GM19397 (cell line): ENCODE results near the gene COL27A1.
"Not testable (repeated sequence)": the region's sequence is repeated elsewhere in the genome, so short reads cannot be mapped to it uniquely, and the experiment has no call there.

Experiments used
- ATAC-seq: cut with Tn5 transposase; IDR thresholded peaks from one replicate; pipeline ENCODE4 v1.9.1; 2021; ENCODE audit warnings: mild to moderate bottlenecking, moderate library complexity; ENCODE audit not compliant: unreplicated experiment

Gene COL27A1

DNA sequence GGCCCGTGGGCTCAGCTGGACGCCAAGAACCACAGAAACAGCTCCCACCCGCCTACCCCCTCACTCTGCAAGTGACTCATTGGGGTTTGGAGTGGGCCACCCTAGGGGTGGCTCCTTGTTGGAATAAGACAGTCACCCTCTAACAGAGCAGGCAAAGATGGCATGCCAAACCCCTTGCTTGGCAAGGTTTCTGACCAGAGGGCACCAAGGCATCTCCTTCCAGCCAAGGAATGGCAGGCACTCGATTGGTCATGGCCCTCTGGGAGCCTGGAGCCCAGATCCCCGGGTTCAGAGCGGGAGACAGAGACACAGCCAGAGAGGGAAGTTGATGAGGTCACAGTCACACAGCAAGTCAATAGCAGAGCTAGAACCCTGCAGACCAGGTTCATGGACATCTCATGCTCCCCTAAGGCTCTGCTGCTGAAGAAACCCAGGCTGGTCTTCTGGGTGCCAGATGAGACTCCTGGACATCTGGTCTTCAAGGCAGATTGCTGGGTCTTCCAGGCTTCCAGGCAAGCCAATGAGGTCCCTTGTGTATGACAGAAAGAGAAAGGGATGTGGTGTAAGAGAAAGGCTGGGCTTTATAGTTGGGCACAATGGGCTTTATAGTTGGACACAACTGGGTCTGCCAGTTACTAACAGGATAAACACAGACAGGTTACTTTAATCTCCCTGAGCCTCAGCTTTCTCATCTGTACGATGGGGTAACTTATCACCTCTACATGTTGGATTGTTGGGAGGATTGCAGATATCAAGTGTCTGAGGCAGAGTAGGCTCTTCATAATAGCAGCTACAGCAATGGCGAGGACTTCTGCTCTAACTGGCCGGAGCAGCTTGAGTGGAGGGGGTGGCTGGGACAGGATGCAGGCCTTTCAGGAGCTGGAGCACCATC lies 33.0 kb upstream of the COL27A1 start:
- no peak for ATAC-seq

DNA sequence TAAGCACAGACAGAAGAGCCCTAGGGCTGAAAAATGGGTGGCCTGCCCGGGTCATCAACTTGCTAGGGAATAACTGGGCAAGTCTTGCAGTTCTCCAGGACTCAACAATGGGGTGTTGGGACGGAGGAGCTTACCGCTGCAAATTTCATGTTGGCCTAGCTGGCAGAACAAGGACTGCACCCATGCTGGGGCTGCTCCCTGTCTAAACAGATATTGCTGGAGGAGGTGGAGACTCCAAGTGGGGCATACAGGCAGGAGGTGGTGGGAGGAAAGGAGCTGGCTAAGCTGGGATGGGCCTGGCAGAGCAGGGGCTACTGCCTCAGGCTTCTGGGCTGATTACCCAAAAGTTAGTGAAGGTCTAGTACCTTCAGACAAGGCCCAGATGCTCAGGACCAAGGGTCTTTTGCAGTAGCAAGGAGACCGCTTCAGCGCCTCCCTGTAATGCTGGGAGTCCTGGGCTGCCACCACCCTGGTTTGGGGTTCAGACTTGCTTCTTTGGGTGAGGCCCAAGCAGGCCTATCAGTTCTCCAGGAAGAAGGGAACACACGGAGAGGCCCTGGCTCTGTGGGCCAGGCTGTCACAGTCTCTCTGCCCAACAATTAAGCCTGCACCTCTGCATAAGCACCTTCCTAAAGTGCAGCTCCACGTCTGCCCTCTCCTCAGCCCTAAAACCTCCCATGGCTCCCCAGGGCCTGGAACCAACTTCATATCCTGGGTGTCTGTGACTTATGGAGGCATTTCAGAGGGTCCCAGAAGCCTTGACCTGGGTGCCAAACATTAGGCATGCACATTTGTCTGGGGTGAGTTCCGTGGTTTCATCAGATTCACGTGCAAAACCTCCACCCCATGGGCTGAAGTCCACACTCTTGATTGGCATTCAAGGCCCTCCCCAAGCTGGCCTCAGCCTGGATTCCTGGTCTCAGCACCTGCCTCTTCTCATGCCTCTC lies 32.0 kb upstream of the COL27A1 start:
- no peak for ATAC-seq

DNA sequence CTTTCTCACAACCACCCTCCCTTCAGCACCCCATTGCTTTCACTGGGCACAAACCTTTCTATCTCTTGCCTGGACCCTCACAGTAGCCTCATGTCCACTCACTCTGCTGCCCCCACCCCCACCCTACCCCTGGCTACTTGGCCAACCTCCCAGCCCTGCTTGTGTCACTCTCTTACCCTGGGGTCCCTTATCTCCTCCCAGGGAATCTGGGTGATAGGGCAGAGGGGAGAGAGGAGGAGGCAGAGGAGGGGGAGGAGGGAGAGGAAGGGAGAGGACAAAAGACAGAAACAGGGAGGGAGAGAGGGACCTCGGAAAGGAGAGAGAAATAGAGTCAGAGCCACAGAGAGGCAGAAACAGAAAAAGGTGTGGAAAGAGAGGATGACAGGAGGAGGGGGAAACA lies 31.2 kb upstream of the COL27A1 start:
- ATAC-seq = no peak

DNA sequence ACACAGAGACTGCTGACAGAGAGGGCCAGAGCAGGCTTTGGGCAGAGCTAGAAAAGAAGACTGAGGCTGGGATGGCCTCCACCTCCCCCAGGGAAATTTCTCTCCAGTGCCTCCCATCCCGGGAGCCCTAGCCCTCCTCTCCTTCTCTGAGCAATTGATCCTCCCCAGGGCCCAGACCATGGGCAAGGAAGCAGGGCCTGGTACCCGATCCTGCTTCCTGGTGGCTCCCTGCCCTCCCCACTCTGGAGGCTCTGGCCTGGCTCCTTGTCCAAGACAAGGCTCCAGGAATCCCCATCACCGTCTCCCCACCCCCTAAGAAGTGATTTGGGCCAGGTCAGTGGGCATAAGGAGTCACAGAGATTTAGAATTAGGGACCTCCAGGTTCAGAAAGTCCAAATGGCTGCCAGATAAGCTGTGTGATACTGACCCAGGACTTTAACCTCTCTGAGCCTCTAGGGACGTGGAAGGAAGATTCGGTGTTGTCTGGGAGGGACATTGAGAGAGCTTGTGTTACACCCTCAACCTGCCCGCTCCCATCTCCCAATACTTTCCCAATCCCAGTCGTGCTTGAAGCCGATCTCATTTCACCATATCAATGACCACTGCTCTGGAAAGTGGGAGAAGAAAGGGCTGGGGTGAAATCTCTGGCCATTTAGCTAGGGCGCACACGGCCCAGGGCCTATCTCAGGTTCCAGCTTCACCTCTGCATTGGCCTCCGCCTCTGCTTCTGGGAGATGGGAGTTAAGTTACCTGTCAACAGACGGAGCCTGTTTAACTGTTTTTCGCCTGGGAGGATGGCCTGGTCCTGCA lies 30.5 kb upstream of the COL27A1 start:
- no peak for ATAC-seq

DNA sequence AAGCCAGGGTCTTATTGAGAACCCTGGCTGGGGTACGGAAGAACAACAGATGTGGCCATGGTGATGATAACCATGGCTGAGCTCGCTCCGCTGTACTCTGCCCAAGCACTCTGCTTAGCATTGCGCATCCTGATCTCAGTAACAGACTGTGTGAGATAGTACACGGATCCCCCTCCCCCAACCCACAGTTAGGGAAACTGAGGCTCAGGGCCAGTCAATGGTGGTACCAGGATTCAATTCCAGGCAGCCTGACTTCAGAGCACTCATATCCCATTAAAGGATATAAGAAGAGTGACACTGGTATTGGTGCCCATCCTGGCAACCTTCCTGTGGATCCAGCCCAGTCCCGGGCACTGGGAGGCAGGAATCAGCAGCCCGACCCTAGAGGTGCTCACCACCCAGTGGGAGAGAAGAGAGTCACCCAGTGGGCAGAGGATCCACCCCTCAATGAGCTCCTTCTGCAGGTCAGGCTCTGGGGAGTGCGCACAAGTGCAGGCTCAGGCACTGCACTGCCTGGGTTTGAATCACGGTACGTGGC lies 29.8 kb upstream of the COL27A1 start:
- ATAC-seq = no peak

DNA sequence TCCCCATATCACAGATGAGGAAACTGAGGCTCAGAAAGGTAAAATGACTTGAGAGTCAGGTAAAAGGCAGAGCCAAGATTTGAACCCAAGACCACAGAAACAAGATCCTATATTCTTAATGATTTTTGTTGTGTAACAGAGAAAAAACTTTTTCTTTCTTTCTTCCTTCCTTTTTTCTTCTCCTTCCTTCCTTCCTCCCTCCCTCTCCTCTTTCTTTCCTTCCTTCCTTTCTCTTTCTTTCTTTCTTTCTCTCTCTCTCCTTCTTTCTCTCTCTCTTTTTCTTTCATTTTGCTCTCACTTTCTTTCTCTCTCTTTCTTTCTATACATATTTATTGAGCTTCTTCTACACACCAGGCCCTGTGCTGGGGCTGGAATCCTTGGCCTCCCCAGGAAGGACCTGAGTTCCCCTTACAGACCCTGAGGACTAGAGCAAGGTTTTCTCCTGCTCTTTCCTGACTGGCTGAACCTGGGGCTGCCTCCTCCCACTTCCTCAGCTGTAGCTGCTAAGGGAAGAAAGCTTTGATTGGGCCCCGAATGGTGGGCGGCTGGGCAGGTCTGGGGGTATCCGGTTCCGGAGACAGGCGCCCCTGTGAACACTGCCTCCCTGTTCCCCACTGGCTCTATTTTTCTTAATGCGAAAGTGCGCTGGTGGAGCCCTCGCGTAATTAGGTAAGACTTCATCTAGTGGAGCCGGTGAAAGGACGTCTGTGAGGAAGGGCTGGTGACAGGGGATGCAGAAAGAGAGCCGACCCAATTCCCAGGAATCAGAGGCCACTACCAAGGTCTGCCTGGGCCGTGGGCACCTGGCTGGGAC lies 28.9 kb upstream of the COL27A1 start:
- no peak for ATAC-seq

DNA sequence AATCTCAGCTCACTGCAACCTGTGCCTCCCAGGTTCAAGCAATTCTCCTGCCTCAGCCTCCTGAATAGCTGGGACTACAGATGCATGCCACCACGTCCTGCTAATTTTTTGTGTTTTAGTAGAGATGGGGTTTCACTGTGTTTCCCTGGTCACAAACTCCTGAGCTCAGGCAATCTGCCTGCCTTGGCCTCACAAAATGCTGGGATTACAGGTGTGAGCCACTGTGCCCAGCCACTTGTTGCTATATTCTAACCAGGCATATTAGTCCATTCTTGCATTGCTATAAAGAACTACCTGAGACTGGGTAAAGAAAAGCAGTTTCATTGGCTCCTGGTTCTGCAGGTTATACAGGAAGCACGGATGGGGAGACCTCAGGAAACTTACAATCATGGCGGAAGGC lies 26.6 kb upstream of the COL27A1 start:
- ATAC-seq = not testable (repeated sequence)

DNA sequence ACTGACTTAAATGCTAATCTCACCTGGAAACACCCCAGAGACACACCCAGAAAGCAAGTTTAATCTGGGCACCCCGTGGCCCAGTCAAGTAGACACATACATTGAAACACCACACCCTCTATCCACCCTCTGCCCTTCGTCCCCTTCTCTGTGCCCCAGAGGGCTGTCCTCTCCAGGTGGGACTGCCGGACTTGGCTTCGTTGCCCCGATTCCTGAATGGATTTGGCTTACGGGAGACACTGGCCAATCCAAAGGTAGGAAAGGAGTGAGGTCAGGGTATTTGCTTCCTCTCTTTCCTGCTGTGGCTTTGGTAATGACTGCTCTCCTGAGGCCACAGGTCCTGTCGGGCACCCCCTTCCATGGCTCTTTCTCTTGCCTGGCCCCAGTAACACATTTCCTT lies 25.2 kb upstream of the COL27A1 start:
- no peak for ATAC-seq

DNA sequence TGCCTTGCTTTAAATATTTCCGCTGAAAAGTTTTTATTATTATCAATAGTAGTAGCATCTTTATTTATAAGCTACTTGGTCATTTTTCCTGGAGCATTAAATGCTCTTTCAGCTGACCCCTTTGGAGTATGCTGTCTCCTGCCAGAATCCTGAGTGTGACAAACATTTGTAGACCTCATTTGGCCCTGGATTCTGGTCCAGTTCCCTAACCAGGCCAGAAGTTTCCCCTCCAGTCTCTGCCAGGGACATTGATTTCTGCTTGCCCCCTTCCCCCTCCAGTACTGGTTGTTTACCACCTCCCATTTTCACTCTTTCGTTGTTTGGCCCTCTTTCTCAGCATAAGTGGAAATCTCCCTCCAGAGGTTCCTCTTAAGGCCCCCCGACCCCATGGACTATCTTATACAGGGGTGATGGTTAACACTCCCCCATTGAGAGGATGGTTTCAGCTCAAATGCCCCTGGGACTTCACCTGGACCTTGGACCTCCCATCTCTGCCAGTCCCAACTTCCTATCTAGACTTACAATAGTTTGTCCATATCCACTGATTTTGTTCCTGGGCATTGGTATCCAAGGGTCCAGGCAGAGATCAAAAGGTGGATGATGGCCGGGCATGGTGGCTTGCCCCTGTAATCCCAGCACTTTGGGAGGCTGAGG lies 24.6 kb upstream of the COL27A1 start:
- no peak for ATAC-seq

DNA sequence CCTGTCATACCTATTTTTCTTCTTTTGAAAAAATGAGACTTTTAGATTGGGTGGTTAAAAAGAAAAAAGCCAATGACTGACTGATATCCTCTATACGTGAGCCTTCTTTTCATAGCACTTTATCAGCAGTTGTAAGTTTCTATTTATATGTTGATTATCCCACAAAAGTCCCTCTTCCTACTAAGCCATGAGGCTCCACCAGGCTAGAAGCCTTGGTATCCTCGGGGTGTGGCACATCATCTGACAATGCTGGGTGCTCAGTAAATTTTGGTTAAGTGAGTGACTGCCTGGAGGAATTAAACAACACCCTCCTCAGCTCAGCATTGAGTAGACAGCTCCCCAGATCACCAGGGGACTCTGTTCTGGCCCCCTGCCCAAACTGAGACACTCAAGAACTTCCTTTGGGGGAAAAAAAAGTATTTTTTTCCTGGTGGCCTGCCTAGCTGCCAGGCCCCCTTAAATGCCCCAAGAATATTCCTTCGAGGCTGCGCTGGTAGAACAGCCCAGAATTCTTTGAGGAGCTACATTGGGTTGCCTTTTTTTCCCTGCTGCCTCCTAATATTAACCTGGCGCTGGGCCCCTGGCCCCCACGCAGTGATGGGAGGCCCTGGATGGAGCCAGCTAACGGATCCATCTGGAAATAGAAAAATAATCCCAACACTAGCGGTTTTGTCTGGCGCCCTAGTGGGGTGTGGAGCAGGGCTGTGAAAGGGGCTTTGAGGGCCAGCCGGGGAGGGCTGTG lies 23.4 kb upstream of the COL27A1 start:
- ATAC-seq = no peak

DNA sequence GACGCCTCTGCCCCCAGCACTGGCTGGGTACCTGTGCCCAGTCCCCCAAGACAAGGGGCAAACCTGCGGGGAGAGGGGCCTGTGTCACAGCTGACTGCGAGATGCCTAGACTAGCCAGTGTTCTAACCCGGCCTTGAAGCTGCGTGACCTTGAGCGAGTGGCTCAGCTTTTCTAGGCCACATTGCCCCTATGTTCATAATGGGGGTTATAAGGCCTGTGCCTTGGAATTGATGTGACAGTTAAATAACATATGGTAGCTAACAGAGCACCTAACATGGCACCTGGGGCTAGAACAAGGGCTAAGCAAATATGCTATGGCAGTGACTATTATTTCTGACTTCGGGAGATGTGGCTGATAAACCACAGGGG lies 22.8 kb upstream of the COL27A1 start:
- ATAC-seq = no peak

DNA sequence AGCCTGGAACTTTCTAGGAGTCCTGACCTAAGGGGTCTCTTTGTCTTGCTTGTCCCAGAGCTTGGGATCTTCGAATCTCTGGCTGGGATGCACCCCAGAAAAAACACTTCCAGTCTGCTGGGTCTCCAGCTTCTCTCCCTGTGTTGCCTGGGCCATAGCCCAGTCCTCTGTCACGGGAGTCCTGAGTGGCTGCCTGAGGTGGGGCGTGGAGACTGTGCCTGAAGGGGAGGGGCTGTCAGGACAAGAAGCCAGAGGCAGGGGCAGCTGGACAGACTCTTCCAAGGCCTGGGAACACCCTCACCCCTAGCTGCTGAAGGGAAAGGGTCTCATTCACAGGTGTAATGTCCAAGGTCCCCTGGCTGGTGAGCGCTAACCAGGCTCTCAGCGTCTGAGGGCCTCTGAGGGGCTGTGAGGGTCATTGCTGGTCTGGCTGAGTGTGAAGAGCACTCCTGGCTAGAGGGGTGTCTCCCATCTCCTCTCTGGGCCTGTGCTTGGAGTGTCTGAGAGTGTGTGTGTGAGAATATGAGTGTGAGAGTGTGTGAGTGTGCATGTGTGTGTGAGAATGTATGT lies 20.4 kb upstream of the COL27A1 start:
- ATAC-seq = no peak

DNA sequence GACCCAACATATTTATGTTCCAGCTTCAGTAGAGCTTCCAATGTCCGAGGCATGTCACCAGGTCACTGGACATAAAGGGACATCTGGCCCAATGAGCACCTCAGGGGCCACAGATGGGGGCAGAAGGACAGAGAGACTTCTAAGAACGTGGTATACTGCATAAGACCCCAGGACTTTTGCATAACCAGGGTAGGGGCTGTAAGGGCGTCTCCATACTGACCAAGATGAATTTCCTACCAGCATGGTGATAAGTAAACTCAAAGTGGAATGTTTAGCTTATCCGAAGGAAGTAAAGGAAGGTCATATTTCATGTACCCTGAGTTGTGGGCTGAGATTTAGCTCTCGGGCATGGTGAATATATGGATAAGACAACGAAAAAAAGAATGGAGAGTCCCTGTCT lies 17.5 kb upstream of the COL27A1 start:
- ATAC-seq = no peak

DNA sequence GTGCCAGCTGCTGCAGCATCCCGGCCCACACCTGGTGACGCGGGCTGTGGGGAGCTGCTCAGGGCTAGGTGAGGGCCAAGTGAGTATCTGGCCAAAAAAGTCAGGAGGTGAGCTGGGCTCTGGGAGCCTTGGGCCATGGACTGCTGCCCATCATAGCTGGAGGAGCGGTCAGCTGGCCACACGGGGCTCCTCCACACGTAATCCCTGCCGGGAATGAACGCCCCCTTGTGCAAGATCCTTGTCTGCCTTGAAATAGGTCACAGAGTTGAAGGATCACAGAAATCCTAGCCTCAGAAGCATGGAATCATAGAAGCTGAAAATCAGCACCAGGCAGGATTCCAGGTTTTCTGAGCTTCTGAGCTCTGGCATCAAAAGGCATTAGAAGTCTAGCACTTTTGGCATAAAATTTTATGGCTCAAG lies 16.8 kb upstream of the COL27A1 start:
- no peak for ATAC-seq

DNA sequence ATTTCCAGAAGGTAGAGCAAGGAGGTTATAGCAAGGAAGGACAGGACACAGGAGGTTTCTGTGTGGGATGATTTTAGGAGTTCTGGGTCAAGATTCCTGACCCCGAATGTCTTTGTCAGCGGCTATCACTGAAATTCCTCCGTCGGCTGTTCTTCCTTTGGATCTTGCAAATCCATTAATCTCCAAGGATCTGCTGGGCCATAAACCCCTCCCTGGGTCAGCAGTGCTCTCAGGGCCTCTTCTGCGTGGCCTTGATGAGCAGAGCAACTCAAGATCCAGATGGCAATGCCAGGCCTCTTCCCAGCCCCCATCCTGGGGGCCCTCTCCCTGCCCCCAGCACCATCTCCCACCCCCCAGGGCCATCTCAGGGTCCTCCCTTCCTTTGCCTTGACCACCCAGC lies 16.3 kb upstream of the COL27A1 start:
- ATAC-seq = no peak

DNA sequence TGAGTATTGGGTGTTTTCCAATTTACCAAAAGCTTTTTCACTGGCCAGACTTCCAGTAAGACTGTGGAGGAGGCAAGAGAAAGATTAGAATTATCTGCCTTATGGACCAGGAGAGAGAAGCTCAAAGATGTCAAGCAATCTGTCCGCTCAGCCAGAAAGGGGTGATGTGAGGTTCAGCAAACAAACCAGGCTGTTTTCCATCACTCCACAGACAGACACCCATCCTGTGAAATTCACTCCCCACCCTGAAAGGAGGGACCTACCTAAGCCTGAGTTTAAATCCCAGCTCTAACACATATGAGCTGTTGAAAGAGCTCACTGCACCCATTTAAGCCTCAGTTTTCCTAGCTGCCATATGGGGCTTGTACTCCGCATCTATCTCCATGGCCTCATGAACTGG lies 14.9 kb upstream of the COL27A1 start:
- no peak for ATAC-seq

DNA sequence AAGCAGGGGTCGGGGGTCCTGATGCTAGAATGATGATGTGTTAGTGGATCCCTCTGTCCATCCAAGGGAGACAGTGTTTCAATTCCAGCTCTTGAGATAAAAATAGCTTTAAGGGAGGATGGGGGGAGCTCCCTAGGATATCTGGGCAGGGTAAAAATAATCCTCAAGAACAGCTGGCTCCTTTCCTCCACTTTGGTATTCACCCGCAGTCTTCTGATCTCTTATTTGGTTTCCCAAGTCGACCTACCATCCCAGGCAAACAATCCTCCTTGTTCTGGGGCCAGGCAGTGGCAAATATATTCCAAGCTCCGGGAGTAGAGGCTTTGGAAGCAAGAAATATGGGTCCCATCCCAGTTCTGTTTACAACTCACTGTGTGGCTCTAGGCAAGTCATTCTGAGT lies 14.5 kb upstream of the COL27A1 start:
- no peak for ATAC-seq
